Measurements from ENCODE around the gene TXNIP. TPM values are rescaled to one million over a fixed set of nuclear protein-coding genes. Genes with fewer than 3 reads are reported as not detected.

The TXNIP gene
- total and polyA plus RNA-seq, 8 donors: 105 to 491 (median 255) TPM

DNA sequence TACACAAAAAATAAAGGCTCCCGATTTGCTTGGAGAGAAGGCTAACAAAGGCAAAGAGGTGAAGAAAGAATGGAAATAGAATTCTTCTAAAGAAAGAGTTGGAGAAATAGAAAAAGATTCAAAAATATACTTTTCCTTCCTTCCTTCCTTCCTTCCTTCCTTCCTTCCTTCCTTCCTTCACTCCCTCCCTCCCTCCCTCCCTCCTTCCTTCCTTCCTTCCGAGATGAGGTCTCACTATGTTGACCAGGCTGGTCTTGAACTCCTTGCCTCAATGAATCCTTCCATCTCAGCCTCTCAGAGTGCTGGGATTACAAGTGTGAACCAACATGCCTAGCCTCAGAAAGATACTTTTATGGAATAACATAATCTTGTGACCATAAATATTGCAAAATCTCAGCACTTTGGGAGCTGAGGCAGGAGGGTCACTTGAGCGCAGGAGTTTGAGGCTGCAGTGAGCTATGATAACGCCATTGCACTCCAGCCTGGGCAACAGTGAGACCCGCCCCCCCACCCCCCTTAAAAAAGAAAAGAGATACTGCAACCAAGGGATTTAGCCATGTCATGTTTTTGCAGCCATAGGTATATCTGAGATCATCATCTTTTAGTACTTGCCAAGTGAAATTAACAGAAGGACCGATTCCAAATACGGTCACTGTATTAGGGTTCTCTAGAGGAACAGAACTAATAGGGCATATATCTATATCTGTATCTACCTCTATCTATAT is 26.2 kb upstream of the TXNIP start:
- no peak for DNase-seq
- Histone ChIP-seq H3K4me1 (no peaks in the 10 kb centered on the region), H3K27ac (no peak overlapping the region), H3K4me3 (no peak overlapping the region), H3K27me3 (no peaks in the 10 kb centered on the region), H3K9me3 (no peaks in the 10 kb centered on the region), H3K36me3 (no peaks in the 10 kb centered on the region)
- ATAC-seq: no peak
- TF ChIP-seq, protein P1, sequence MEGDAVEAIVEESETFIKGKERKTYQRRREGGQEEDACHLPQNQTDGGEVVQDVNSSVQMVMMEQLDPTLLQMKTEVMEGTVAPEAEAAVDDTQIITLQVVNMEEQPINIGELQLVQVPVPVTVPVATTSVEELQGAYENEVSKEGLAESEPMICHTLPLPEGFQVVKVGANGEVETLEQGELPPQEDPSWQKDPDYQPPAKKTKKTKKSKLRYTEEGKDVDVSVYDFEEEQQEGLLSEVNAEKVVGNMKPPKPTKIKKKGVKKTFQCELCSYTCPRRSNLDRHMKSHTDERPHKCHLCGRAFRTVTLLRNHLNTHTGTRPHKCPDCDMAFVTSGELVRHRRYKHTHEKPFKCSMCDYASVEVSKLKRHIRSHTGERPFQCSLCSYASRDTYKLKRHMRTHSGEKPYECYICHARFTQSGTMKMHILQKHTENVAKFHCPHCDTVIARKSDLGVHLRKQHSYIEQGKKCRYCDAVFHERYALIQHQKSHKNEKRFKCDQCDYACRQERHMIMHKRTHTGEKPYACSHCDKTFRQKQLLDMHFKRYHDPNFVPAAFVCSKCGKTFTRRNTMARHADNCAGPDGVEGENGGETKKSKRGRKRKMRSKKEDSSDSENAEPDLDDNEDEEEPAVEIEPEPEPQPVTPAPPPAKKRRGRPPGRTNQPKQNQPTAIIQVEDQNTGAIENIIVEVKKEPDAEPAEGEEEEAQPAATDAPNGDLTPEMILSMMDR (IDR thresholded peaks at IDR 0.05): no peak
- intact Hi-C loops (cut with DNase I): no loop called here
- WGBS, 2 donors: 74 to 77% methylated on average over 7 of the region's 7 CpGs
- no peak for FAIRE-seq

DNA sequence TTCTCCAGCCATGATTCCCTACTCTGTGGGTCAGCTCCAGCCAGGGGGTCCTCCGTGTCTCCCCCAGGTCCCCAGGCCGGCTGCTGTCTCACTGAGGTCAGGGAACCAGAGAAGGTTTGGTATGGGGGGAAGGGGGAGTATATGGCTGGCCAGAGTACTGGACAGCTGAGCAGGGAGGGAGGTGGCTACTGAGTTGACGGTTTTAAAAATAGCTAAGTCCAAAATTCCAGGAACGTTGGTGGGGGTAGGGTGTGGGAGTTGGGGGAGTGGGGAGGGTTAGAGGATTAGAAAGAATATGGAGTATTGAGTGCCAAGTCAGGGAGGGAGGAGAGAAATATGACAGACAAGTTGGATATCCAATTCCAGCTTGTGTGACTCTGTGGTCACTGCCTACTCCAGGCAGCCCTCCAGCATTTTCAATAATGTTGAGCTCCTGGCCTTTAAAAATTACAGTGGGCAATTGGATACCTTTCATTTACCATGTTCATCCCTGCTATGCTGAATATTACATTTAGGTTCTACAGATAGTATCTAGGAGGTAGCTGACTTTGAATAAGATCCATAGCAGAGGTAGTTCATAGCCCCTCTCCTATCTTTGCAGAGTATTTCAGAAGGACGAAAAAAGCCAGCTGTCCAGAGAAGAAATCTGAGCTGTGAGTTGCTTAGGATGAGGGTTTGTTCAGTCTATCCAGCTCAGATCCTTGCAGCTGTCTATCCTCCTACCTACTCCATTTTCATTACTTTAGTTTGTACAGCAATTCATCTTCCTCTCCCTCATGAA is 25.4 kb upstream of the TXNIP start, which contains the start of gene HJV:
TSS of gene HJV (minus strand) at position 114 of the 781 bp plus-strand sequence. CDS start 1,504 bp downstream, outside the sequence.
- no peak for FAIRE-seq
- no peak within 1 kb of the TSS for H3K27ac ChIP-seq
- ATAC-seq: no peak
- no peak within 1 kb of the TSS for H3K4me3 ChIP-seq
- no peaks in the 10 kb centered on the region for H3K27me3 ChIP-seq
- WGBS, 2 donors: 63 to 65% methylated on average over 5 of the region's 5 CpGs
- no peaks in the 10 kb centered on the region for H3K4me1 ChIP-seq
- H3K36me3 ChIP-seq: no peaks in the 10 kb centered on the region
- H3K9me3 ChIP-seq: no peaks in the 10 kb centered on the region
- no peak for DNase-seq
- intact Hi-C loops (cut with DNase I): no loop called here
- TF ChIP-seq, protein P1 (IDR thresholded peaks at IDR 0.05): no peak

DNA sequence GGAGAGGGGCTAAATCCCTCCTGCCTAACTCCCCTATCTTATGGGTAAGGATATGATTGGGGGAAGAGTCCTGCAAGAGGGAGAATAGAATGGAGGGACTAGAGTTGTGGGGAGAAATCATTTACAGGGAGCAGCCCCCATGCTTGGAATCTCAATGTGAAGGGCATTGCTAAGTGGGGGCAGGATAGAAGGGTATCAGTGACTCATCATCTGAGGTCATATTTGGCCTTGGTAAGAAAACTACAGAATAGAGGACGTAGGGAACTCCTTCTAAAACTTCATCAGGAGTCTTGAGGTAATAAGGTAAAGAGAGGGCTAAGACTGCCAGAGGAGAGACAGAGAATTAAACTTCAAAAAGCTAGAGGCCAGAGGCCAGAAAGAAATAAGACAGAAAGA is 24.7 kb upstream of the TXNIP start:
- WGBS, 2 donors: 67 to 69% methylated on average over 1 of the region's 1 CpG

DNA sequence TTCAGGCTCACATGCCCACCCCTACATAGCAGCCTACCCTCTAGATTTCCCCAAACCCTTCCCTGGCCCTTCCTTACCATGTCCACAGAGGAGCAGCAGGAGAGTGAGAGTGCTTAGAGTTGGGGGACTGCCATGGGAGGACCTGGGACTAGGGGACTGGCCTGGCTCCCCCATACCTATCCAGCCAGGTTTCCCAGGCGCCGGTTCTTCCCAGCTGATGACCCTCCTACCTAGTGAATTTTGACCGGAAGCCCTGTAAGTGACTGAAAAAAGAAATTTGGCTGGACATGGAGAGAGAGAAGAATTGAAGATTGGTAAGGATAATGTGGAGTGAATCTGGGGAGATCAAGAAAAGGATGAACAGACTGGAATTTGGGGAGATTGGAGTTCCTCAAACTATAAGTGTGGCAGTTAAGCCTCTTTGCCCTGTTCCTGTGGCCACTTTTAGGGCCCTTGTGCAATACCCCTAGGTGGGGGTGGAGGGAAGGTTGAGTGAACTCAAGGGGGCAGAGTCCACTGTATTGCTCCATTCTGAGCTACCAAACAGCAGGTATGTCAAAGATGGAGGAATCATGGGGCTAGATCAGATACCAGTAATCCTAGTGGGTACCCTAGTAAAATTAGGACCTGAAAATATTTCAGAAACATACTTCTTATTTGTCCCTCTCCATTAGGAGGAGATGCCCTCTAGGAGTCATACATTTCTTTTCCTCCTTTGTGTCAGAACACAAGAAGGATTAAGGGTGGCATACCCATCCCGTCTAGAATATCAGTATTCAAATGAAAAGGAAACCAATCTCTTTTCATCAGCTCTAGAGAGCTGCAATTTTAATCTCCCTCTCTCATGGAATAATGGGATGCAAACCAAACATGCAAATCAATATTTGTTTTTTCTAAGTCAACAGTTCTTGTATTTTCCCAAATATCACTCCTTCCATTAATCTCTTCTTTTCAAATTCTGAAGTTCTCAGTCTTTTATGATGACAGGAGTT is 24.0 kb upstream of the TXNIP start:
- 81 to 87% methylated on average over 4 of the region's 4 CpGs for WGBS, 2 donors
- intact Hi-C loops (cut with DNase I): no loop called here

More for the DNA sequence above, 24.7 kb upstream of the TXNIP start:
- TF ChIP-seq, protein P1 (IDR thresholded peaks at IDR 0.05): no peak
- DNase-seq (no peak), ATAC-seq (no peak), FAIRE-seq (no peak)
- no peaks in the 10 kb centered on the region for H3K27me3 ChIP-seq
- no peak overlapping the region for H3K27ac ChIP-seq
- intact Hi-C loops (cut with DNase I): no loop called here
- no peaks in the 10 kb centered on the region for H3K9me3 ChIP-seq
- no peaks in the 10 kb centered on the region for H3K4me1 ChIP-seq
- H3K36me3 ChIP-seq: no peaks in the 10 kb centered on the region
- no peak overlapping the region for H3K4me3 ChIP-seq

More for the DNA sequence above, 24.0 kb upstream of the TXNIP start:
- Histone ChIP-seq H3K27ac (no peak overlapping the region), H3K27me3 (no peaks in the 10 kb centered on the region), H3K36me3 (no peaks in the 10 kb centered on the region), H3K9me3 (no peaks in the 10 kb centered on the region), H3K4me3 (no peak overlapping the region), H3K4me1 (no peaks in the 10 kb centered on the region)
- FAIRE-seq: no peak
- peak in 2 of 4 donors; percentile 44 to 48 for ATAC-seq
- no peak for DNase-seq
- TF ChIP-seq, protein P1 (IDR thresholded peaks at IDR 0.05): no peak
